Adrenal gland (tissue), 5 donors: ENCODE data around the gene LMO7.

Experiments
- CTCF ChIP-seq, 6 experiments: fragments of 450-650 bp in 4 of 6; fragments of 200-600 bp in 2 of 6; sonication (generic) in 1 of 6; IDR thresholded peaks; 1 replicate in 5 of 6; 2 replicates in 1 of 6; pipeline versions ENCODE4 v1.5.1 to v1.8.0; 2016 to 2021; ENCODE audit warnings: antibody characterized with exemption in 6 of 6, mild to moderate bottlenecking in 2 of 6, moderate library complexity in 1 of 6
- POLR2A ChIP-seq, 2 donors: fragments of 450-650 bp; IDR thresholded peaks; one replicate each; pipeline ENCODE4 v1.6.1; 2017; ENCODE audit warnings: antibody characterized with exemption in 2 of 2, mild to moderate bottlenecking in 2 of 2, moderate library complexity in 1 of 2
- donor health status: DM: no; HTN: no; CAD: no.

GRCh38 chr13:75764251-75764925 lies 128.3 kb downstream of the LMO7 start:
- TF ChIP-seq POLR2A (IDR thresholded peaks at IDR 0.05): no peak
- TF ChIP-seq CTCF (IDR thresholded peaks at IDR 0.05): no peak
